ENCODE measurements around the gene EDAR.
A peak's percentile ranks its signal among the peaks of the same experiment; 100 is the strongest.

The EDAR gene

GRCh38 chr2:108946442-108946841 lies 42.6 kb downstream of the EDAR start:
- no peak overlapping the region for H3K27ac ChIP-seq
- no peak for TF ChIP-seq ZFX (IDR thresholded peaks at IDR 0.05; ENCODE audit: borderline replicate concordance)
- TF ChIP-seq CTCF (IDR thresholded peaks at IDR 0.05), result no peak

DNA sequence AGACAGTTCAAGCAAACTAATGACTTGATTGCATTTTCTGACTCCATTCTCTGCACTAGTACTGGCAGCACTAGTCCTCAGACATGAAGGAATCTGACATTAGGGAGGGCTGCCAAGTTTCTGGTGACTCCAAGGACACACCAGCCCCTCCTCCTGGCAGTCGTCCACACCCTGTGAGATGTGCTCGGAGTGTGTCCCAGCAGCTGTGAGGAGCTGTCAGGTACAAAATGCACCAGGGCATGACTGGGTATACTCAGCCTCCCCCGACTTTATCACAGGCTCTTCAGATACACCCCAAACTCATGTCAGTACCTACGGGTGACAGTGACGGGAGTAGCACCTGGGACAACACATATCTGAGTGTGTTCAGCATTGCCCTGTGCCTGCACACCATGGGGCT lies 43.1 kb downstream of the EDAR start:
- H3K27ac ChIP-seq, result no peak overlapping the region
- TF ChIP-seq CTCF (IDR thresholded peaks at IDR 0.05) (no peak), ZFX (IDR thresholded peaks at IDR 0.05; ENCODE audit: borderline replicate concordance) (no peak)

- TF ChIP-seq ZFX (IDR thresholded peaks at IDR 0.05; ENCODE audit: borderline replicate concordance) (no peak), CTCF (IDR thresholded peaks at IDR 0.05) (0 out of 2 replicates have a peak, but pooled peaks have one; percentile 15)
- no peak overlapping the region for H3K27ac ChIP-seq
Observed at GRCh38 chr2:108944601-108945331, 44.3 kb downstream of the EDAR start.

- no peak overlapping the region for H3K27ac ChIP-seq
- no peak for TF ChIP-seq ZFX (IDR thresholded peaks at IDR 0.05; ENCODE audit: borderline replicate concordance)
- TF ChIP-seq CTCF (IDR thresholded peaks at IDR 0.05), result no peak
Observed at GRCh38 chr2:108943751-108944150, 45.3 kb downstream of the EDAR start.

GRCh38 chr2:108942888-108943287 lies 46.1 kb downstream of the EDAR start:
- H3K27ac ChIP-seq, result no peak overlapping the region
- TF ChIP-seq ZFX (IDR thresholded peaks at IDR 0.05; ENCODE audit: borderline replicate concordance) (no peak), CTCF (IDR thresholded peaks at IDR 0.05) (no peak)

- no peak for TF ChIP-seq ZFX (IDR thresholded peaks at IDR 0.05; ENCODE audit: borderline replicate concordance)
- TF ChIP-seq CTCF (IDR thresholded peaks at IDR 0.05), result no peak
- no peak overlapping the region for H3K27ac ChIP-seq
Observed at GRCh38 chr2:108942231-108942825, 46.7 kb downstream of the EDAR start.

- TF ChIP-seq ZFX (IDR thresholded peaks at IDR 0.05; ENCODE audit: borderline replicate concordance) (no peak), CTCF (IDR thresholded peaks at IDR 0.05) (no peak)
- H3K27ac ChIP-seq, result no peak overlapping the region
Observed at GRCh38 chr2:108941767-108942166, 47.3 kb downstream of the EDAR start.

Measured in 22Rv1 (cell line).